ENCODE data around the gene EPB41L4A.

EPB41L4A gene

DNA sequence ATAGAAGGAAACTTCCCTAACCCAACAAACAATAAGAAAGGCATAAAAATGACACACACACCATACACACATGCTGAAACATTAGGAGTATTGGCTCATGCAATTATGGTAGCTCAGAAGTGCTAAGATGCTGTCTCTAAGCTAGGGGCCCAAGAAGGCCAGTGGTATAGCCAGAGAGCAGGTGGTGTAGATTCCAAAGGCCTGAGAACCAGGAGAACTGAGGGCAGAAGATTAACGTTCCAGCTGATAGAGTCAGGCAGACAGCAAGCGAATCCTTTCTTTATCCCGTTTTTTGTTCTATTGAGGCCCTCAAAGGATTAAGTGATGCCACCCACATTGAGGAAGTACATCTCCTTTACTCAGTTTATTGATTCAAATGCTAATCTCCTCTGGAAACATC lies 262.9 kb downstream of the EPB41L4A start:
- no peak for DNase-seq (ENCODE audit: low spot score)

DNA sequence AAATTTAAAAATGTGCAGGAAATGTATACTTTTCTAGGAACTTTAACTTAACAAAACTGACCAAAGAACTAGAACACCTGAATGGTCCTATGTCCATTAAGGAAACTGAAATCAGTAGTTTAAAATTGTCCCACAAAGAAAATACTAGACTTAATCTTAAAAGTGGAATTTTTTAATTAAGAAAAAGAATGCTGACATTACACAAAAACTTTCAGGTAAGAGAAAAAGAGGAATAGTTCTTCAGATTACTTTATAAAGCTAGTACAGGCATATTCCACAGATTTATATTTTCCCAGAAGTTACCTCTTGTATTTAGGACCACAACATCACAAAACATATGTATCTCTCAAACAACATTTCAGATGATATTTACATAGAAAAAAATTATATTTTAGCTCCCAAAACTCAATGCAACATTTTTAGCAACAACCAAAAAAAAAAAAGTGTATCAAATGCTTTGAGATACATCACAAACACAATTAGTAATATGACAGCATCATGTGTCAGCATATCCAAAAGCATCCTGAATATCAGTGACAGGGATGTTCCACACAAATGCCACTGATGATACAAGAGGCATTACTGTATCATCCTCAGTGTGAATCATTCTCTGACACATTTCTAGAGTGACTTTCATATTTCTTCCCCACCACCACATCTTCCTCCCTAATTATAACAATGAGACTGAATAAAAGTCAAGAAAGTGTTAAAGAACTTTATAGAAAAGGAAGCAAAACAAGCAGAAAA lies 264.0 kb downstream of the EPB41L4A start:
- DNase-seq (ENCODE audit: low spot score) = peak; percentile 20

DNA sequence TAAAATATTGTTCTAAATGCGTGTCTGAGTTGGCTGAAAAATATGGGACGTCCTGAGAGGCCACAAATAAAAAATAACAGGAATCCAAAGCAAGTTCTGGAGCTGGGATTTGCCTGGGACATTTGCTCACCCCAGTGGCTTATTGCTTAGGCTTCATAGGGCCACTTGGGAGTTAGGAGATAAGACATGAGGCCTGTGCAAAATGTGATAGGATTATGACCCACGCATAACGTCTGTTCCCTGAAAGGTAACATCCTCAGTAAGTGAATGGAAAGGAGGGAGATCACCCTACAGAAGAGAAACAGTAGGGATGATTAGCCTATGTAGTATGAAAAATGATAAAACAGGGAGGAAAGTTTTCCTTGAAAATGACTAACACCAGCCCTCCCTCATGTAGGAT lies 269.4 kb downstream of the EPB41L4A start:
- DNase-seq (ENCODE audit: low spot score) = no peak

DNA sequence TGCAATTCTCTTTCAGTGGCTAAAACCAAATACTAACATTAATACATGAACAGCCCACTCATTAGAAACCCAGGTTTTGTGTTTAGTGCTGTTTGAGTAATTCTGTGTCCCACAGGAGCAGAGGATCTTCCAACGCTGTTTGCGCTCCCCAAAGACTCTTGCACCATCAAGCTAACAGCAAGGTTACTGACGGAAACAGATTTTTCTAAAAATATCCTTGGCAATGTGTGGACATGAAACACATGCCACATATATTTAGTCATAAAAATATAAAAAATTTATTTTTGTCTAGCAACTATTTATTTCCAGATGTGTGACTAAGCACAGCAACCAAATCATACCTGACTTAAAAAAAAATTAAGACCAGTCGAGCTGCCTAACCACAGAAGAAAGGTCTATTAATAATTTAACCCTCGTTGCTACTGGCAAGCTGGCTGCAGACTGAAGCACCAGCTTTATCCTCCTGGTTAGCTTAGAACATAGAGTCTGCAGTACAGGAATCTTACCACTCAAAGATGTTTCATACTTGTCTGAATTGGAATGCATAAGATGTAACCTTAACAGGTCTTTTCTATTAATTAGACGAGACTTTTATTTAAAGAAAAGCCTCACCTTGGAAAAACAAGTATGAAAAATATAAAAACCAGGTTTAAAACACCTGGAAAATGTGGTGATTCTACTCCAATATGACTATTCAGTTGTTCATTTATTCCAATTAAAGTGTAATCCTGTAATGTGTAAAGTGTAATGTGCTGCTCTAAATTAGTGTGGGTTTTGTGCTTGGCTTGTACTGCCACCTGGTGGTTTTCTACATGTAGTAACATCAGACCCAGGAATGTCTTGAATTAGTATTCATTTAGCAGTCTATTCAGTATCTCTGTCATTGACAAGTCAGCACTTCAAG lies 272.5 kb downstream of the EPB41L4A start:
- peak; percentile 75 for DNase-seq (ENCODE audit: low spot score)

DNA sequence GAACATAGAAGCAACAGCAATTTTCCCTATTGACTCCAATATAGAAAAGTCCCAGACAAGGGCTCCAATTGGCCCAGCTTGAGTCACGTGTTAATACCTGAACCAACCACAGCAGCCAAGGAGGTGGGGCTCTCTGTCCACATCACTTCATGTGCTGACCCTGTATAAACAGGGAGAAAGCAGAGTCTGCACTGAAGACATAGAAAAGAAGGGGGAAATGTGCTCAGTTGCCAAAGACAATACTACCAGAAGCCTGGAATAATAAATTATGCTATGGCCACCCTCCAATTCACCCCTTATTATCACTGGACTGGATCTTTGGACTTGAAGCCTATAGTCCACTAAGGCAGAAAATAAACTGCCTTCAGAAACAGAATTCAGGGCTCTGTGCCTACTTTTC lies 275.4 kb downstream of the EPB41L4A start:
- DNase-seq (ENCODE audit: low spot score) = no peak

DNA sequence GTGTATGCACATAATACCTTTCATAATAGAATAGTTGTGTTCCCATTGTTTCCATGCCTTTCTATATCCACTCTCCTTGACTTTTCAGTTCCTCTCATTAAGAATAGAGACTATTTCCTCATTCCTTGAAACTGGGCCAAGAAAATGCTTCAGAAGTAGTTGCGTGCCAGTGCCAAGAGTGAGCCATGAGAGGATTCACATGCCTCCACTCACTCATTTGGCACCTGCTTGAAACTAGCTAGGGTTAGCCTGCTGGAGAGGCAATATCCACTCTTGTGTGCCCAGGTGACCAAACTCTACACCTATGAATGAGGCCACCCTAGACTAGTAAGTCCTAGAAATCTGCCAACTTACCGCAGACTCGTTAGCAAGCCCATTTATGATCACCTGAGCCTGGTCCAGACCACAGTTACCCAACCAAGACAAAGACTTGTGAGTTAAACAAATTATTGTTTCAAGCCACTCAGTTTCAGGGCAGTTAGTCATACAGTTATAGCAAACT lies 276.3 kb downstream of the EPB41L4A start:
- peak; percentile 21 for DNase-seq (ENCODE audit: low spot score)

DNA sequence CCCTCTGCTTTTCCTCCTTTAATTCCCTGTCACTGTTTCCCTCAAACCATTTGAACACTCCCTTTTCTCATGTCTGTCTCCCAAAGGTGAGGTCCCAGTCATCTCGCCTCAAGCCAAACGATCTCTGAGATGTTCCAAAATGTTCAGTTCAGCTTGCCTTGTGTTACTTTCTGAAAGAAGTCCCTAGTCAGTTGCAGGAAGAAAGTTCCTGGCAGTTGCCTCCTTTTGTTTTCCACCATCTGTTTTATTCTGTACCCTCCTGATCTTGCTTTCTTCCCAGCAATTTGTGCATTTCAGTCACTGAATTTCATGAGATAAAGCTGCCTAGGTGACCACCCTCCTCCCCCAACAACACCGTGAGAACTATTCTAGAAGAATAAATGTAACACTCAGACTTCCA lies 277.5 kb downstream of the EPB41L4A start:
- no peak for DNase-seq (ENCODE audit: low spot score)

DNA sequence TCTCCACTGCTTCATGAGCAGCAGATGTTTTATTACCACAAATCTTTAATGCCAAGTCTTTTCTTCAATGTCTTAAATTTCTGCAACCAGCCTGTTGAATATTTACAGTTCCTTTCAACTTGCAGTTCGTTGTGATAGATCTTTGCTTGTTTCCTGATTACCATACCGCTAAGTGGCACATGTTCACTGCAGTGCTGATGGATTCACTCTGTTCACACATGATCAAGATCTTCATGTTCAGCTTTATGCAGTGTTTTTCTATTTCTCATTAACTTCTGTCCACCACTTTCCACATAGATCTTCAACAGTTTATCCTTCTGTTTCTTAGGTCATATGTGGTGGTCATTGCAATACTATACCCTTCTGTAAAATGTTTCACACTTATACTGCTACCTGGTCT lies 280.6 kb downstream of the EPB41L4A start:
- no peak for DNase-seq (ENCODE audit: low spot score)

DNA sequence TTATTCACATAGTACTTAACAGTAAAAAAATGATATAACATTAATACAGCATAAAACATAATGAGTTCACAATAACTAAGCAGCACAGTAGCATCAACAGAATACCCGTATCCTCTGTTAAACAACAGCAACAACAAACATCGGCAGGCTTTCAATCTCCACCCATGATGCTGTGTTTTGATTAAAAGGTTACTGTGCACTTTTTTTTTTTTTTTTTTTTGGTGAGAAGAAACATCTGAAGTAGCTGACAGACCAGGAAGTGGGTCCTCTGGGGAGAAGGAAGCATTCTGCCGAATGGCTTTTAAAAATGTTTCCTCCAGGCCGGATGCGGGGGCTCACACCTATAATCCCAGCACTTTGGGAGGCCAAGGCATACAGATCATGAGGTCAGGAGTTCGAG lies 282.3 kb downstream of the EPB41L4A start:
- no peak for DNase-seq (ENCODE audit: low spot score)

DNA sequence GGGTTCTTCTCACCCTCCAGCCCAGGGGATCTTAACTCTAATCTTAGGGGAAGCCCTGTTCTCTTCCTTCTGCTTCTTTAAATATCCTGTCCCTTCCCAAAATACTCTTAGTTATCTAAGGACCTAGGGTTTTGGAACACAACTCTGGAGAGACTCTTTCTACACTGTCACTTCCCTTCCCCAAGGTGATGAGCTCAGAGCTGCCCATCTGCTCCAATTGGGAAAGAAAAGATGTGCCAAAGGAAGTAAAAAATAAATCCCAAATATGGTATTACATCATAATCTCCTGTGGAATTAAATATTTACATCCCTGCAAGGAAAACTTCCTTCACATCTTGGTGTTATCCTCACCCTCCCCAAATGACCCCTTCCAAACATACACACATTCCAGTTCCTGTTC lies 291.2 kb downstream of the EPB41L4A start:
- no peak for DNase-seq (ENCODE audit: low spot score)

DNA sequence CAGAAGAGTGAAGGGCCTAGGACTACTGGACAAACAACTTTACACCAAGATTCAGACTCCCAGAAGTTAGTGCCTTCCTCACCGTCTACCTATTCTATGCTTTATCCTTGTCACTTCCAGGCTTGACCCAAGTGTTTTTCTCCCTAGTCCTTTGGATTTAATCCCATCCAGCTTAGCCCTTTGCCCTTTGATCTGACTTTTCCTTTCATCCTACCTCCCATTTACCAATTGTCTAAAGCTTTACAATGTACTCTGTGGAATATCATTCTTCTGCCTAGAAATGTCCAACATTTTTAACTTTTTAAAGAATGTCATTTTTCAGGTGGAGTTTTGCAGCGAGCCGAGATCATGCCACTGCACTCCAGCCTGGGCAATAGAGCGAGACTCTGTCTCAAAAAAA lies 292.1 kb downstream of the EPB41L4A start:
- no peak for DNase-seq (ENCODE audit: low spot score)

DNA sequence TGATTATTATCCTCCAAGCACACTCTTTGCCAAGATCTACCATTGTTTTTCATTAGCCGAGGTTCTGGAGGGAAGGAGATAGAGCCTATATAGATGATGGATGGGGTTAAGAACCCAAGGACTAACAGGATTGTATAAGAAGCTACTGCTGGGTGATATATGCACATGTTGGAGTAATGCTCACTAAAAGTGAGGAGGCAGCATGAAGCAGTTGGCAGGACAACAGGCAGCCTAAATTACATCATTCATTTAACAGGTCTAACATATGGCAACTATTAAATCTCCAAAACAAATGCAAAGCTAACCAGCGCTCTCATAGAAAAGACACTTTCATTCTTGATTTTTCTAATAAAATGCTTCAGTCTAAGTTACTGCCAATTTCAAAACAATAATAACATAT lies 293.2 kb downstream of the EPB41L4A start:
- DNase-seq (ENCODE audit: low spot score) = peak; percentile 19

DNA sequence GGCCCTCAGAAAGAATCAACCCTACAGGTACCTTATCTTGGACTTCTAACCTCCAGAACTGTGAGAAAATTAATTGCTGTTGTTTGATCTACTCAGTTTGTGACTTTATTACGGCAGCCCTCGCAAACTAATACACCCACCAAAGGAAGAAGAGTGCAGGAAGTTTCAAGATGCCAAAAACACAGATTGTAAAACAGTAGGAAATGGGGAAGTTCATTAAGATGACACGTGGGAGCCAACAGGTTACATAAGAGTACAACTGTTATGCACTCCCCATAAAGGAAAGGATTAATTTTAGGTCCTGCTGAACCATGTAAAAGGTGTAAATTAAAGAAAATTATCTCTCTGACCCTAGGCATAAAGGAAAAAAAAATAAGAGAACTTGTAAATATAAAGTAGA lies 294.3 kb downstream of the EPB41L4A start:
- DNase-seq (ENCODE audit: low spot score) = no peak

DNA sequence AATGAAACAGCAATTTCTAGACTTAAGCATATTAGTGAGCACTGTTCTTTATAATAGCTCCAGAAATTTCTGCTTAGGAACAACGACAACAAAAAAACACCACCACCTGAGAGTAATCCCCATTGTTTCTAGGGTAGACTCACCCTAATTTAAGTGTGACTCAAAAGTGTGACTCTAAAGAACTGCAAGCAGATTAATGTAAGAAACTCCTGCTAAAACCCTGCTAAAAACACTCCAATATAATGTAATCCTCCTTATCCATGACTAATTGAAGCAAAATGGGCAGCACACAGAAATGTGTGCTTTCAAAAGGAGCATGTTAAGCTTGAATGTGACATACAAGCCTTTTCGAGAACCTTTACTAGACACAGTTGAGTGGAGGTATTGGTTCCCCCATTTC lies 296.0 kb downstream of the EPB41L4A start:
- DNase-seq (ENCODE audit: low spot score) = no peak

DNA sequence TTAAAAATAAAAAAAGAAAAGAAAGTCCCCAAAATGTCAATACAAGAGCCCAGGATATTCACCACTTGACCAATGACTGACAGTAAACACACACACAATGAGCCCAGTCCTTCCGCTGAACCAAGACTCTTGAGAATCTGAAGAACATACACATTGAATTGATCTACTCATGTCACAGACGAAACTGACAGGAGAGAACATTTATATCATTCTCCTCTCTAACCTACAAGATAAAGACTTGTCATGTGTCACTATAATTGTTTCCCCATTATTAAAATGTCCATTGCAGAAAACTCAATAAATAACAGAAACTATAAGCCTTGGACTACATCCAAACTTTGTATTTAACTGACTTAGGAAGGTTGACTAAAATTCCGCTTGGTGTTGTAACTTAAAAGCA lies 296.7 kb downstream of the EPB41L4A start:
- no peak for DNase-seq (ENCODE audit: low spot score)

DNA sequence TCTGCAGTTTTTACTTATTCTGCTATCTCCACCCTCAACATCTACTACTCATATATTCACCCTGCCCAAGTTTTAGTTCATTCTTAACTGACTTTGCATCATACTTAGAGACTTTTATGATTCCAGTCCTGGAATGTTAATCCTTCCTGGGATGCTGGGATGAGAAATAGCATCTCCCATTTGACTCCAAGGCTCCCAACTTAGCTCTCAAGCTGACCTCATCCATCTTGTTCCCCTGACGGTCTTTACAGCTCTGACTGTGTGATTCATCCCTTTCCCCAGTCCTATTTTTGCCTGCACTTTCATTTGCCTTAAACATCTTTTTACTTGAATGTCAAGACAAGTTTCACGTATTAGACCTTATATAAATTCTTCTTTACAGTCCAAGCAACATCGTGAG lies 297.8 kb downstream of the EPB41L4A start:
- no peak for DNase-seq (ENCODE audit: low spot score)

DNA sequence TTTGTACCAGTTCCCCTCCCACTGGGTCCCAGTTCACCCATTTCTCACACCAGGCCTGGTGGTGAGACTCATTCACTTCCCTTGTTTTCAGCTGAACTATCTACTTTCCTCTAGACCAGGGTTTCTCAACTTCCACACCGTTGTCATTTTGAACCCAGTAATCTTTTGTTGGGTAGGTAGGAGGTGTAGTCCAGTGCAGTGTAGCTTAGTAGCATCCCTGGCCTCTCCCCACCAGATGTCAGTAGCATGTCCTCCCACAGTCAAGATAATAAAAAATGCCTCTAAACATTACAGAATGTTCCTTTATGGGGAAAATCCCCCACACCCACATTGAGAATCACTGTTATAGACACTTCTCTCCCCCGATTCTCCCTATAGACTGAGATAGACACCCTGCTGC lies 299.1 kb downstream of the EPB41L4A start:
- DNase-seq (ENCODE audit: low spot score) = no peak

DNA sequence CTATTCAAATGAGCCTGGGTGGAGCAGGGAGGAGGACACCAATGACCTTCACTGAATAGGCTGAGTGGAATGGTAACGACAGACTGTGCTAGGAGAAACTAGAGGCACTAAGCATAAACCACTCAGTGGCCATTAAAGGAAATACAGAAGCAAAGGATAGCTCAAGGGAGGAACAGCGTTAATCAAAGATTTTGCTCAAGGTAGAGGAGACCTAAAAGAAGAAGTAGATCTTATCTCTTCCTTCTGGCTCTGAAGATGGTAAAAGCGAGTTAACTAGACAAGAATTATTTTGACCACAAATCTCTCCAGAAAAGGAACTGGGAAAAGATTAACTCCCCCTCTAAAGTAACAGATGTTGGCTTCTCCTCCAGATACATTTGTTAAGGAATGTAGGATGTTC lies 299.6 kb downstream of the EPB41L4A start:
- no peak for DNase-seq (ENCODE audit: low spot score)

DNA sequence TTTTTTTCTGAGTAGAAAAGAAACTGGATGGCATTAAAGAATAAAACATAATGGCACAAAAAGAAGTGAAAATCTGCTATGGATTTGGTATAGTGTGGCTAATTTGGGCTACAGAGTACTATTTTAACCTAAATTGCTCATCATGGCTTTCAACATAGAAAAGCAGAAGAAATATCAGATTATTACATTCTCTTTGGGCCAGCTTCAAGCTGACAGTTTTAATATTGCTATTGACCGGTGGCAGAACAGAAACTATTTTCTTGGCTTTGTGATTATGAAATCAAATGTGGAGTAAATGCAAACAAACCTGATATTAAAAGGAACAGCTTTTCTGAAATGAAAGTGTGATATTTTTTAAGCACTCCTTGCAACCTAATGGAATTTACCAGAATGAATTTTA lies 301.5 kb downstream of the EPB41L4A start:
- DNase-seq (ENCODE audit: low spot score) = no peak

DNA sequence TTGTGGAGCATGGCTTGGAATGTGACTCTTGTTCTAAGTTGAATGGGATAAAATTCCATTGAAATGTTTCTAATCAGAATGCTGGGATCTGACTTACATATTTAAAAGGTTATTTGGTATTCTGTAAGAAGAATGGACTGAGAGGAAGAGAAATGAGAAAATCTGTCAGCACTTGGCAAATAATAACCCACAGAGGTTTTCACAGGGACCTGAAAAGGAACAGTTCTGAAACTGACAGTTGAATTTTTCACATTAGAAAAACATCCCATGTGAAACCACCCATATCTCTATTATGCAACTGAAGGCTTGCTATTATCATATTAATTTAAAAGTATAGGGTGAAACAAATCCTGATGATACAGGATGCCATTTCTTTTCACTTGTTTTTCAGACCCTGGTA lies 302.7 kb downstream of the EPB41L4A start:
- DNase-seq (ENCODE audit: low spot score) = no peak

DNA sequence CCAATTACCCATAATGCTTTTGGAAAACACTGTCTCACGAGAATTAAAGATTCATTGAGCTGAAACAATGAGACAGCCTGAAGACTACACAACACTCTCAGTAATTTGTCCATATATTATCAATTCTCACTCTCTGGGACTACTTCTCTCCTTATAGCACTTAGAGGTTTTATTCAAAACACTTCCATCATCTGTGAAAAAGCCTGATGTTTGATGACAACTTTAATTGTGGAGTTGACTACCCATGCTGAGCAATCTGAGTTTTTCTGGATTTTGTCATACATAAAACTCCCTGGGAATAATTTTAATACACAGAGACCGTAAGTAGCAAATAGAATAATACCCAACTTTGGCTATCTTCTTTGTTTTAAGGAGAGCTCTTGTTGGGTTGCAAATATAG lies 305.5 kb downstream of the EPB41L4A start:
- DNase-seq (ENCODE audit: low spot score) = no peak
